NCI-H226 (cell line): ENCODE measurements around the gene AFDN.
A peak's percentile ranks its signal among the peaks of the same experiment; 100 is the strongest.

ENCODE experiments used
- DNase-seq: peaks from one replicate; pipeline ENCODE4 v3.0.0-alpha.2; 2015

The AFDN gene

DNA sequence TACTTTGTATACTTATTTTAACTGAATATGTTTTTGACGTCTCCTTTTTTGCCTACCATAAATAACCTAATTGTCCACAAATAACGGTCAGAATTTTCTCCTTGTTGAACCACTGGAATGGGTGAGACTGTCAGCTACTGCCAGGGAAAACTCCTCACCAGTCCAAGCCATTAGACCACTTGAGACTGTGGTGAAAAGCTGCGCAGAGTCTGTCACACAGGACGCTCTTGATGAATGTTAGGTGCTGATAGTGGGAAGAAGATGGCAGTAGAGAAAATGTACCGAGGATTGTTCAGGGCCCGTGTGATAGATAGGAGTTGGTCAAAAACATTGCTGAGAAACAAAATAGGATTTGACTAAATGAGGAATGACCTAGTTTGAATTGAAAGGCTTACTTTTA, 95.1 kb downstream of the AFDN start:
- no peak for DNase-seq

DNA sequence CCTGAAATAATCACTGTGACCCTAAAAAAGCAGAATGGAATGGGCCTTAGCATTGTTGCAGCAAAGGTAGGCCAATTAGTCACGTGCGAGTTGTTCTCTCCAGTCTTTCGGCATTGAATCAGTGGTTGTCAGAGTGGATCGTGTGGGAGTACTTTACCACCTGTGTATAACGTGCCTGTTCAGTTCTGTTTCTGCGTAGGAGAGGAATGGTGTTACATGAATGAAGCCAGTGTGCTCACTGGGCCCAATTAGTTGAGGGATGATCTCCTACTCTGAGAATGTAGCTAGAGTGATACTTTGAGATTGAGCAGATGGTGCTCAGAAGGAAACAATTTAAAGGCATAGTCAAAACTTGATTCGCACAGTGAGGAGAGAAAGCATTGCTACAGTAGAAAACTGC, 98.3 kb downstream of the AFDN start:
- DNase-seq: no peak

DNA sequence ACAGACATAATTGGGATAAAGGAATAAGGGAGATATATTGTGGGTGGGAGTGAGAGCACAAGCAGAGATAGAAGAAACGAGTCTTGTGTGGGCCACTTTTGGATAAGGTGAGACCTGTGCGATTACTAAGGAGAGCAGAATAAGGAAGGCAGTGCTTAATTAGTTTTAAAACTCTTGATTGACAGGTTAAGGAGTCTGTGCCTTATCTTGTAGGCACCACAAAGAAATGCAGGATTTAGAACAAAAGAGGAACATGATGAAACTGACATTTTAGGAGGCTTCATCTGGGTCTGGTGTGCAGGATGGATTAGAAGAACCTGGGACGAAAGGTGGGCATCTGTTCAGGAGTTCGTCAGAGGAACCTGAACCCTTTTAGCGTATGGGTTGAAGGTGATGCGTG, 100.5 kb downstream of the AFDN start:
- DNase-seq: no peak

DNA sequence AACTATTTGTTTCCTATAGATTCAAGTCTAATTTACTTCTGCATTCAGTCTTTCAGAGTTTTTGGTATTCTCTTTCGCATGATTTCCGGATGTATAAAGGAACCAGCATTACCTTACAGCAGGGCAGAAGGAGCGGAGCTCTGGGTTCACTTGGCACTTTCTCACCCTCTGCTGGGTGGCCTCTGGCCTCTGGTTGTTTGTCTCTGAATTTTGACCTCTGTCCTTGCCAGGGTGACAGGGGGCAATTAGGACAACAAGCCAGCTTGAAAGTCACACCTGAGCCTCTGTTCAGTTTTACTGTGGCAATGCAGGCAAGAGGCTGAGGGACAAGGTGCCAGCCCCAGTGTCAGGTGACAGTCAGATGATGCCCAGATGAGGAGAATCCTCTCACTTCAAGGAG, 101.4 kb downstream of the AFDN start:
- DNase-seq: no peak

GRCh38 chr6:167930295-167930694, 103.6 kb downstream of the AFDN start:
- DNase-seq: peak; percentile 87

- no peak for DNase-seq
These were observed 106.0 kb downstream of the AFDN start for GRCh38 chr6:167932468-167933276.

DNA sequence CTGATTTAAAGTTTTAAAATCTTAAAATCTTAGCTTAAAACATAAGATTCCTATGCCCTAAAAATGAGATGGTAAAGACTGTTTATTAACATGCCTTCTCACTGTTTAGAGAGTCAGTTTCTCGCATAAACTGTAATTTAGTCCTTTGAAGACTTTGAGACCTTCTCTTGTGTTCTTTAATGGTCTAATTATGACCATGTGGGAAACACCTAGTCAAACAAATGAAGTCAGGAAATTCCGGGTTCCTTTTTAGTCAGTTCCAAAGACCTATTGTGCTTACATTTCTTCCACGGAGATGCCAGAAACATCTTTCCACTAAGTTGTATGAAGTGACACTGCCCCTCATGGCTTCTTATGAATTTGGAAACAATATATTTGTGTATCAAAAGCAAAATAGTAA, 106.6 kb downstream of the AFDN start:
- no peak for DNase-seq

- no peak for DNase-seq
These were observed 107.1 kb downstream of the AFDN start for GRCh38 chr6:167933847-167934246.

- peak; percentile 48 for DNase-seq
These were observed 107.7 kb downstream of the AFDN start for GRCh38 chr6:167934426-167934864.

GRCh38 chr6:167936051-167936450, 109.3 kb downstream of the AFDN start:
- DNase-seq: no peak

DNA sequence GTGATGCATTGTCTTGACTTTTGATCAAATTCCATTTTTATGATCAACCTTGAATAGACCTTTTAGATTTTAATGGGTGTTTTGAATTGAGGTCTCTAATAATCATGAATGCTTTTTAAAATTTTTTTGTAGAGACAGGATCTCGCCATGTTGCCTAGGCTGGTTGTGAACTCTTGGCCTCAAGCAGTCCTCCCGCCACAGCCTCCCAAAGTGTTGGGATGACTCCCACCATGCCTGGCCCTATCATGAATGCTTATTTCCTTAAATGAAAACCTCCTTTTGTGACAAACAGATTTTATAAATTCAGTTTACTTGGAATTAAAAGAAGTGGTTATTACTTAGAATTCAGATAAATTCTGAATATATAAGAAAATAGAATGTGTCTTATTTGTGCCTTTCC, 110.6 kb downstream of the AFDN start:
- DNase-seq: no peak

GRCh38 chr6:167937948-167938911, 111.5 kb downstream of the AFDN start:
- DNase-seq: no peak

- DNase-seq: no peak
These were observed 115.1 kb downstream of the AFDN start for GRCh38 chr6:167941822-167942221.

DNA sequence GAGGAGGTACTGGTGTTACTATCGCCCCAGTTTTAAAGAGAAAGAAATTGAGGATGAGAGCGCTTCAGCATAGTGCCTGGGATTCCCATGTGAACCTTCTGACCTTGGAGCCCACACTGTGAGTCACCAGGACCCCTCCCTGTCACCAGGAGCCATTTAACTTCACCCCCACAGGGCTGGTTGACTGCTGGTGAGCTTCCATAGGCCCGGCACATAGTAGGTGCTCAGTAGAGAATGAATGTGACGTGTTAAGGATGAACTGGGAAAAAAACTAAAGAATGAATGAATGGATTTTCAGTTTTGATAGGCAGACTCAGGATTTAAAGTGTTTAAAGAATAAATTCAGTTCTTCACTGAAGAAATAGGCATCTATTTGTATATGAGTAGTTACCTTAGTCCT, 117.4 kb downstream of the AFDN start:
- DNase-seq: no peak

DNA sequence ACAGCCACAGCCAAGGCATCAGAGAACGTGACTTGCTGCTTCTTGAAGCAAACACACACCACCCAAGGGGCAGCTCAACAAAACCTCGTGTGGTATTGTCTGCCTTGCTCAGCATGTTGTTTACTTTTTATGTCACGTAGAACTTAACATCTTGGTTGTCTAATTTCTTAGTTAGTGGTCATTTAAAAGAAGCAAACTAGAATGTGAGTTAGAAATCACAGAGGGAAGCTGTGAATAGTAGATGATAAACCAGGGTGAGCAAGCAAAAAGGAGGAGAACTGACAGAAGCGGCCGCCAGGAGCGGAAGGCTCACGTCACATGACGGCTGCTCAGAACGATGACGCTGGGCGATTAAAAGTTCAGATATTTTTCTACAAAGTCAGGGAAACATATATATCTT, 119.3 kb downstream of the AFDN start:
- no peak for DNase-seq

DNA sequence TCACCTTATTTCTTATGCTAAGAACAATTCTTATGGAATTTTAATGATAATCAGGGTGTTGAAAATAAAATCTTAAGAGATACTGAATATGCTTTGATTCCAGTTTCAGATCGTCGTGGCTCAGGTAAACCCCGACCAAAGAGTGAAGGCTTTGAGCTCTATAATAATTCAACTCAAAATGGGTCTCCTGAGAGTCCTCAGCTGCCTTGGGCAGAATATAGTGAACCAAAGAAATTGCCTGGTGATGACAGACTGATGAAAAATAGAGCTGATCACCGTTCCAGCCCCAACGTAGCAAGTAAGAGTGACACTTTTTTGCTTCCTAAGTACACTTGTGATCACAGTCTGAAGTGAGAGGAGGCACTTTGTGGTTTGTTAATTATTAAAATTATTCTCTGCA, 119.9 kb downstream of the AFDN start:
- no peak for DNase-seq

GRCh38 chr6:167947716-167948115, 121.0 kb downstream of the AFDN start:
- DNase-seq: no peak

DNA sequence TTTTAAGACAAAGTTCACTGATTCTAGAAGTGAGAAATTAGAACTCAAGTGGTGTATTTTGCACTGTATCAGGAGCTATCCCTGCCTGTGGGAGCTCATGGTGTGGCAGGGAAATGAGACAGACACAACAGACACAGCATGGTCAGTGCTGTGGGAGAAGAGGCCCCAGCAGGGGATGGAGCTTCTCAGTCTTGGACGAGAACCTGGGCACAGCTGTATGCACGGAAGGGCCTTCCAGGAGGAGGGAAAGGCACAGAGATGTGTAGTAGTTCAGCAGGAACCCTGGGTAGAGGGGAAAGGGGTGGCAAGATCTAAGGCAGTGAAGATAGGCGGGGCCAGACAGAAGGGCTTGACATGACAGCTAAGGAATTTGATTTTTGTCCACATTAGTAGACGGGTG, 122.0 kb downstream of the AFDN start:
- DNase-seq: no peak

DNA sequence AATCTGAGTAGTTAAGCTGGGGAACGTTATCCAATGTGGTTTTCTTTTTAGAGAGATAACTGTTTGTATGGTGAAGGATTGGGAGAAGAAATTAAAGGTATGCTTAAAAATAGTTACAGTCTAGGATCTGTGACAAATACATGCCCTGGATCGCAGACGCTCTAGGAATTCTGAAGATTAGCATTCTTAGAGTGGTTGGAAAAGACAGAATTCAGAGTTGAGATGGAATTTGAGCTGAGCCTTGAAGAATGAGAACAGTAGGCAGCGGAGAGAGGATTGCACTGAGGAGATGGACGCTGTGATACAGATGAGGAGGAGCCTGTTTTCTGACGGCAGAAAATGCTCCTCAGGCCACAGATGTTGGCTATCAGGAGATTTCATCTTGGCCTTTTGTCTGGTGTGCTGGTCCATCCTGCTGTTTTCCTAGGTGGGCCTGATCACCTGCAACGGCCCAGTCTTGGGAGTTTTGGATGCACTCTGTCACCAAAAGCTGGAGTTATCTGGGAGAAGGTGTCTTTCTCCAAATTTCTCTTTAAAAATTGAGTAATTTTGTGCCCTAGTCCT, 122.5 kb downstream of the AFDN start:
- no peak for DNase-seq

DNA sequence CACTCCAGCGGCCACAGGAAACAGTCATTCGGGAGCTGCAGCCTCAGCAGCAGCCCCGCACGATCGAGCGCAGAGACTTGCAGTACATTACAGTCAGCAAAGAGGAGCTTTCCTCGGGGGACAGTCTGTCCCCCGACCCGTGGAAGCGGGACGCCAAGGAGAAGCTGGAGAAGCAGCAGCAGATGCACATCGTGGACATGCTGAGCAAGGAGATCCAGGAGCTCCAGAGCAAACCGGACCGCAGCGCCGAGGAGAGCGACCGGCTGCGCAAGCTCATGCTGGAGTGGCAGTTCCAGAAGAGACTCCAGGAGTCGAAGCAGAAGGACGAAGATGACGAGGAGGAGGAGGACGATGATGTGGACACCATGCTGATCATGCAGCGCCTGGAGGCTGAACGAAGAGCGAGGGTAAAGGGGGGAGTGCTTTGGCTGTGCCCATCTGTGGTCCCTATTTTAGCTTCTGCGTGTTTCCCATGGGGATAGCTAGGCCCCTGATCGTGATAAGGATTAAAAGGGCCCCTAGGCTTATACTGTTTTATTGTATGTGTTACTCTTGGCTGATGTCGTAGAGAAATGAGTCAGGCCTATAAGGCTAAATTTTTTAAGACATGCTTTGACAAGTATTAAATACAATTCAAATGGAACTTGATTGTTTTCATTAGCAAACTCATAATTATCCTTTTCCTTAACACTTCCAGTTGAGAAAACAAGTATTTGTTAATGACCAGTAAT, 125.2 kb downstream of the AFDN start:
- DNase-seq: no peak

DNA sequence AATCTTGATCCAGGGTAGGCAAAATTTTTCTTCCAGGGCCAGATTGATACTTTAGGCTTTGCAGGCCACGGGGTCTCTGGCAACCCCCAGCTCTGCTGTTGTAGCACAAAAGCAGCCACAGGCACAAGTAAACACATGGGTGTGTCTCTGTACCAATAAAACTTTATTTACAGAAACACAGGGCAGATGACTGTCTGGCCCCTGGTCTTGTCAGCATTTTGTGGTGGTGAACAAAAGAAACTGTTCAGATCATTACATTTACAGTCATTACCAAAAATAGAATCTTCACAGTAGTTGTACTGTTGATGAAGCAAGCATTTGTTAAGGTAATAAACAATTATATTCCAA, 125.8 kb downstream of the AFDN start:
- no peak for DNase-seq

- no peak for DNase-seq
These were observed 126.8 kb downstream of the AFDN start for GRCh38 chr6:167953551-167953950.

- DNase-seq: no peak
These were observed 127.4 kb downstream of the AFDN start for GRCh38 chr6:167954151-167954550.
